Measurements from ENCODE around the gene UBA1.
"Not testable (repeated sequence)": the region's sequence is repeated elsewhere in the genome, so short reads cannot be mapped to it uniquely, and the experiment has no call there.

The UBA1 gene

GRCh38 chrX:47231167-47231566 is 37.5 kb downstream of the UBA1 start:
- FAIRE-seq = no peak

GRCh38 chrX:47232197-47232802 is 38.7 kb downstream of the UBA1 start:
- no peak for FAIRE-seq

GRCh38 chrX:47232803-47233332 is 39.2 kb downstream of the UBA1 start, which contains the start of gene USP11:
TSS of gene USP11 (plus strand) at chrX:47233009. CDS start at chrX:47233044, 35 bp downstream.
- no peak for FAIRE-seq

GRCh38 chrX:47233333-47234113 is 39.9 kb downstream of the UBA1 start:
- FAIRE-seq = no peak

GRCh38 chrX:47234583-47234982 is 41.0 kb downstream of the UBA1 start:
- FAIRE-seq = no peak

GRCh38 chrX:47235691-47236103 is 42.1 kb downstream of the UBA1 start:
- FAIRE-seq = no peak

GRCh38 chrX:47239199-47239598 is 45.6 kb downstream of the UBA1 start:
- no peak for FAIRE-seq

- FAIRE-seq = no peak
Observed at GRCh38 chrX:47239898-47240545, 46.4 kb downstream of the UBA1 start.

GRCh38 chrX:47240619-47241018 is 47.0 kb downstream of the UBA1 start:
- FAIRE-seq = no peak

GRCh38 chrX:47241201-47242011 is 47.8 kb downstream of the UBA1 start:
- FAIRE-seq = no peak

GRCh38 chrX:47242321-47242720 is 48.7 kb downstream of the UBA1 start:
- FAIRE-seq = no peak

GRCh38 chrX:47243351-47243750 is 49.7 kb downstream of the UBA1 start:
- no peak for FAIRE-seq

- no peak for FAIRE-seq
Observed at GRCh38 chrX:47244676-47245075, 51.0 kb downstream of the UBA1 start.

- FAIRE-seq = no peak
Observed at GRCh38 chrX:47245156-47245555, 51.5 kb downstream of the UBA1 start.

GRCh38 chrX:47247206-47247998 is 53.8 kb downstream of the UBA1 start:
- no peak for FAIRE-seq

GRCh38 chrX:47247999-47248320 is 54.3 kb downstream of the UBA1 start:
- no peak for FAIRE-seq

- no peak for FAIRE-seq
Observed at GRCh38 chrX:47248576-47248975, 54.9 kb downstream of the UBA1 start.

GRCh38 chrX:47250017-47250347 is 56.4 kb downstream of the UBA1 start:
- FAIRE-seq = no peak

- not testable (repeated sequence) for FAIRE-seq
Observed at GRCh38 chrX:47257620-47258019, 64.0 kb downstream of the UBA1 start.
